ENCODE measurements around the gene IMP4. TPM values are rescaled to one million over a fixed set of nuclear protein-coding genes. Genes with fewer than 3 reads are reported as not detected.
A peak's percentile ranks its signal among the peaks of the same experiment; 100 is the strongest.

Gene IMP4
- total RNA-seq, 1 donor from 2014 or later, result 140 TPM

DNA sequence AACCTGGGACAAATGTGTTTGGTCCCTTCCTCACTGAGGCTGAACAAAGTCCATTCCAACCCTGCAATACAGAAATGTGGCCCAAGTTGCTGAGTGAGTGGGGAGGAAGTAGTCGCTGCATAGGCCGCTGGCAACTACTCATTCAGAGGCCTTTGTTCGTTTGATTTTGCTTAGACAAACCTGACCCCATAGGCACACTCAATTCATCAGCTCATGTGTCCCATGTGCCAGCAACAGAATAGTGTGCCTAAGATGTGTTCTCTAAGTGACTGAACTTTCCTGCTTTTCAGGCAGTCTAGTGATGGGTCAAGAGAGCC lies 36.2 kb downstream of the IMP4 start:
- POLR2A ChIA-PET, result interaction anchor here (1.3 to 5.4 kb wide), 2 partner anchors 11 to 36 kb away, joined by 7 to 37 read pairs; partner anchors contain the start of gene IMP4
- peaks cover 45% of the 10 kb centered on the region for H3K36me3 Mint-ChIP-seq (ENCODE audit: low read depth)
- no peak overlapping the region for H3K4me3 Mint-ChIP-seq
- TF ChIP-seq, protein P1, sequence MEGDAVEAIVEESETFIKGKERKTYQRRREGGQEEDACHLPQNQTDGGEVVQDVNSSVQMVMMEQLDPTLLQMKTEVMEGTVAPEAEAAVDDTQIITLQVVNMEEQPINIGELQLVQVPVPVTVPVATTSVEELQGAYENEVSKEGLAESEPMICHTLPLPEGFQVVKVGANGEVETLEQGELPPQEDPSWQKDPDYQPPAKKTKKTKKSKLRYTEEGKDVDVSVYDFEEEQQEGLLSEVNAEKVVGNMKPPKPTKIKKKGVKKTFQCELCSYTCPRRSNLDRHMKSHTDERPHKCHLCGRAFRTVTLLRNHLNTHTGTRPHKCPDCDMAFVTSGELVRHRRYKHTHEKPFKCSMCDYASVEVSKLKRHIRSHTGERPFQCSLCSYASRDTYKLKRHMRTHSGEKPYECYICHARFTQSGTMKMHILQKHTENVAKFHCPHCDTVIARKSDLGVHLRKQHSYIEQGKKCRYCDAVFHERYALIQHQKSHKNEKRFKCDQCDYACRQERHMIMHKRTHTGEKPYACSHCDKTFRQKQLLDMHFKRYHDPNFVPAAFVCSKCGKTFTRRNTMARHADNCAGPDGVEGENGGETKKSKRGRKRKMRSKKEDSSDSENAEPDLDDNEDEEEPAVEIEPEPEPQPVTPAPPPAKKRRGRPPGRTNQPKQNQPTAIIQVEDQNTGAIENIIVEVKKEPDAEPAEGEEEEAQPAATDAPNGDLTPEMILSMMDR (IDR thresholded peaks at IDR 0.05), result no peak
- ATAC-seq (ENCODE audit: low read depth) (no peak), DNase-seq (no peak)
- intact Hi-C loops (cut with micrococcal nuclease), result no loop called here
- no peaks in the 10 kb centered on the region for H3K27me3 Mint-ChIP-seq
- peaks cover 87% of the 10 kb centered on the region for H3K4me1 Mint-ChIP-seq
- H3K27ac Mint-ChIP-seq, result no peak overlapping the region
- CTCF ChIA-PET, result no interaction called here
- H3K9me3 Mint-ChIP-seq, result no peaks in the 10 kb centered on the region

DNA sequence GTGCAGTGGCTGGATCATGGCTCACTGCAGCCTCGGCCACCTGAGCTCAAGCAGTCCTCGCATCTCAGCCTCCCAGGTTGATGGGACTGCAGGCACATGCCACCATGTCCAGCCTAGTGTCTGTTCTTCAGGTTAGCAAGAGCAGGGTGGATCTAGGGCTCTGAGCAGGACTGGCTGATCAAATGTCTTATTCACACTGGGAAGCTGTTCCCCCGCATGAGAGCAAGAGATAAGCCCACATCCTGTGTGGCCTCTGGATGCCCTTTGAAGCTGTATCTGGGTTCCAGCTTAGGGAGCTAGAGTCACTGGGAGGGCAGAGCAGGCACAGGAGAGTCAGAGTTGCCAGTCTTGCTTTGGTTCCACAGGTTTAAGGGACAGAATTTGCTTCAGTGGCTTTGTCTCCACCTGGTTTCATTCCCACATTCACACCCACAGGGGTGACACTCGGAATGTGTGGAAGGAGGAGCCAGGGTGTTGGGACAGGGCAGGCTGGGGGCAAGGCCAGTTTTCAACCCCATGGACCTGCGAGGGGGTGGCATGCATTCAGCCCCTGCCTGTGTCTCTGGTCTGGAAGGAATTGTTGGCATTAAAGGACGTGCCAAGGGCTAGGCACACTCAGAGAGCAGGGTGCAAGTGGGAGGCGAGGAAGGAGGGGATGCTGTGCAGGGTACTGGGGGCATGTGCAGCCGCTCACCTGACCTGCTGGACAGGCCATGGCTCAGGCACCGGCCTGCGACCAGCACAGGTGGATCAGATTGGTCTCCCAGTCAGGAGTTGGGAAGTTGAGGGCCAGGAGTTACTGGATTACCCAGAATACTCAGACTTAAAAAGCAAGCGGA lies 37.6 kb downstream of the IMP4 start:
- intact Hi-C loops (cut with micrococcal nuclease), result no loop called here
- DNase-seq, result no peak
- POLR2A ChIA-PET, result interaction anchor here (5.4 kb wide), 1 partner anchor 9 kb away, joined by 37 read pairs; no protein-coding TSS in a partner anchor

DNA sequence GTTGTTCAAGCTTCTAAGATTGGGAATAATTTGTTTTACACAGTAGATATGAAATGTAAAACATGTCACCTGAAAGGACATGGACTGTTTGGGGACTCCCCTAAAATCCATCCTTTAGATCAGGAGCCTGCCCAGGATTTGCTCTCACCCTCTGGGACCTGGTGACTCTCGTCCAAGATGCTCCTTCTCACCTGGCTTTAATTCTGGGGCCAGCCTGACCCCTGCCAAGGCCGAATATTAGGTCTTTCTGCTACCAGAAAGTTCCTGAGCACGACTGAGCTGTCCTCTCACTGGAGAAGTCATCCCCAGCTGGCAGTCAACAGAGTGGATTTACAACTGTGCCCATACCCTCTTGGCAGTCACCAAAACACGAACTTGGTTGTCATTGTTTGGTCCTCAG lies 38.4 kb downstream of the IMP4 start:
- H3K27me3 Mint-ChIP-seq, result no peaks in the 10 kb centered on the region
- no peak overlapping the region for H3K4me3 Mint-ChIP-seq
- peaks cover 25% of the 10 kb centered on the region for H3K36me3 Mint-ChIP-seq (ENCODE audit: low read depth)
- intact Hi-C loops (cut with micrococcal nuclease), result loop anchor here (1.0 kb wide), 1 partner anchor 10 kb away; no protein-coding TSS in a partner anchor
- POLR2A ChIA-PET, result interaction anchor here (1.0 to 2.1 kb wide), 3 partner anchors 8 to 39 kb away, joined by 3 to 9 read pairs (median 5); a partner anchor contains a TSS
- no peaks in the 10 kb centered on the region for H3K9me3 Mint-ChIP-seq
- ATAC-seq (ENCODE audit: low read depth) (no peak), DNase-seq (no peak)
- peaks cover 82% of the 10 kb centered on the region for H3K4me1 Mint-ChIP-seq
- CTCF ChIA-PET, result interaction anchor here (0.8 kb wide), 1 partner anchor 8 kb away, joined by 3 read pairs; no protein-coding TSS in a partner anchor
- no peak overlapping the region for H3K27ac Mint-ChIP-seq
- TF ChIP-seq, protein P1 (IDR thresholded peaks at IDR 0.05), result no peak

More for the DNA sequence above, 37.6 kb downstream of the IMP4 start:
- H3K27ac Mint-ChIP-seq, result peak overlapping the region; percentile 16
- CTCF ChIA-PET, result no interaction called here
- no peaks in the 10 kb centered on the region for H3K9me3 Mint-ChIP-seq
- no peaks in the 10 kb centered on the region for H3K27me3 Mint-ChIP-seq
- no peak overlapping the region for H3K4me3 Mint-ChIP-seq
- TF ChIP-seq, protein P1 (IDR thresholded peaks at IDR 0.05), result no peak
- peaks cover 81% of the 10 kb centered on the region for H3K4me1 Mint-ChIP-seq
- H3K36me3 Mint-ChIP-seq (ENCODE audit: low read depth), result peaks cover 32% of the 10 kb centered on the region
- ATAC-seq (ENCODE audit: low read depth), result no peak

DNA sequence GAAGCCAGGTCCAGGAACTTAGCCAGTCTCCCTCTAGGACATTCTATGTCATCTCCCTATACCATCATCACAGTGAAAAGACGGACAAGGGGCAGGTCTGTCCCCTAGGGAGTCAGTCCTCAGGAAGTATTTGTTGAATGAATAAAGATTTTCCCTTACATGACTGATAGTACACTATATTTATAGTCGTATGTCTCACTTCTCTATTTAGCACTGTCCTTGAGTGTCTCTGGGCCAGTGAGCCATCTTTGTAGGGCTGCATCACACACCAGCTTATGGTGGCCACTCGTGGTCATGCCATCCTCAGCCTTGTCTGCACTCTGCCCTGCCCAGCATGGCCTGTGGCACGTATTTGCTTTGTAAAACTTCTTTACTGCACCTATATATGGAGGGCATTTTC lies 38.9 kb downstream of the IMP4 start:
- Mint-ChIP-seq H3K9me3 (no peaks in the 10 kb centered on the region), H3K4me1 (peaks cover 82% of the 10 kb centered on the region), H3K27ac (peak overlapping the region; percentile 69), H3K27me3 (no peaks in the 10 kb centered on the region), H3K4me3 (peak overlapping the region; percentile 24), H3K36me3 (ENCODE audit: low read depth) (peaks cover 25% of the 10 kb centered on the region)
- TF ChIP-seq, protein P1 (IDR thresholded peaks at IDR 0.05), result no peak
- DNase-seq, result no peak
- POLR2A ChIA-PET, result interaction anchor here (0.7 to 2.1 kb wide), 4 partner anchors 9 to 40 kb away, joined by 3 to 9 read pairs (median 6); a partner anchor contains a TSS
- CTCF ChIA-PET, result interaction anchor here (0.8 kb wide), 1 partner anchor 9 kb away, joined by 3 read pairs; no protein-coding TSS in a partner anchor
- peak; percentile 58 for ATAC-seq (ENCODE audit: low read depth)
- intact Hi-C loops (cut with micrococcal nuclease), result loop anchor here (1.0 kb wide), 1 partner anchor 10 kb away; no protein-coding TSS in a partner anchor

DNA sequence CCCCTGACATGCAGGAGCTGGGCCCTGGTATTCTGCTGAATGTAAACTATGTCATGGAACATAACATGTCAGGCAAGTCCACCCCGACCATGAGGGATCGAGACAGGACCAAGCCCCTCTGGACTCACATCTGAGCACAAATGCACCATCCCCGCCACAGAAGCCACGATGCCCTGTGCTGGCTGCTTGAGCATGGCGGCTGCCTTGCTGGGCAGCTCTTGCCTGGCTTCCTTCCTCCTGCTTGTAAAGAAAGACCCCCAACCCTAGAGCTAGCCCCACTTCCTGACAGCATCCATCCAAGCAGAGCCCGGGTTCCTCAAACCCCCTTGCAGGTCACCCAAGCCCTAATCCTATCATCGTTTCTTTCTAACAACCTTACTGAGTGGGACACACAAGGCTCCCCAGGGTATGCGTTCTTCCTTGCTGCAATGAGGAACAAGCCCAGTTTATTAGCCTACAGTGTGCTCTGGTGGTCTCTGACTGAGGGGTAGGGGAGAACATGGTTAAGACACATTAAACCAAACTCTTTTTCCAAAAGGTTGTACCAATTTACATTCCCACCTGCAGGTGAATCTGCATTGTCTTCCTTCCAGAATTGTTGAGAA lies 39.7 kb downstream of the IMP4 start:
- ChIA-PET CTCF (interaction anchor here (1.6 kb wide), 1 partner anchor 8 kb away, joined by 3 read pairs; no protein-coding TSS in a partner anchor), POLR2A (interaction anchor here (0.7 to 2.1 kb wide), 3 partner anchors 10 to 40 kb away, joined by 5 to 9 read pairs (median 7); a partner anchor contains a TSS)
- ATAC-seq (ENCODE audit: low read depth), result no peak
- H3K4me3 Mint-ChIP-seq, result no peak overlapping the region
- peaks cover 82% of the 10 kb centered on the region for H3K4me1 Mint-ChIP-seq
- peaks cover 24% of the 10 kb centered on the region for H3K36me3 Mint-ChIP-seq (ENCODE audit: low read depth)
- H3K27me3 Mint-ChIP-seq, result no peaks in the 10 kb centered on the region
- no peak overlapping the region for H3K27ac Mint-ChIP-seq
- DNase-seq, result no peak
- TF ChIP-seq, protein P1 (IDR thresholded peaks at IDR 0.05), result no peak
- intact Hi-C loops (cut with micrococcal nuclease), result no loop called here
- H3K9me3 Mint-ChIP-seq, result no peaks in the 10 kb centered on the region

Data from activated B cell treated with CpG ODN at 0.5 μM for 24 hours (primary cell).